ENCODE measurements around the gene CFAP298.
A peak's percentile ranks its signal among the peaks of the same experiment; 100 is the strongest.

The CFAP298 gene

GRCh38 chr21:32597205-32597604, 15.0 kb downstream of the CFAP298 start:
- DNase-seq: no peak

- DNase-seq: no peak
Measured at GRCh38 chr21:32595431-32595830, 16.7 kb downstream of the CFAP298 start.

GRCh38 chr21:32593690-32594089, 18.5 kb downstream of the CFAP298 start:
- DNase-seq: no peak

- DNase-seq: no peak
Measured at GRCh38 chr21:32592929-32593502, 19.2 kb downstream of the CFAP298 start.

GRCh38 chr21:32590130-32590529, 22.0 kb downstream of the CFAP298 start:
- no peak for DNase-seq

GRCh38 chr21:32587651-32588050, 24.5 kb downstream of the CFAP298 start:
- no peak for DNase-seq

- no peak for DNase-seq
Measured at GRCh38 chr21:32587120-32587519, 25.1 kb downstream of the CFAP298 start.

GRCh38 chr21:32585970-32586369, 26.2 kb downstream of the CFAP298 start:
- no peak for DNase-seq

- DNase-seq: no peak
Measured at GRCh38 chr21:32585042-32585710, 27.0 kb downstream of the CFAP298 start, which contains the start of gene TCP10L. Gene TCP10L, minus strand, starts transcription at chr21:32585523. Its CDS starts 1,219 bp downstream, at chr21:32584304.

- no peak for DNase-seq
Measured at GRCh38 chr21:32584472-32584871, 27.7 kb downstream of the CFAP298 start.

- DNase-seq: no peak
Measured at GRCh38 chr21:32581732-32582131, 30.4 kb downstream of the CFAP298 start.

- DNase-seq: no peak
Measured at GRCh38 chr21:32580949-32581348, 31.2 kb downstream of the CFAP298 start.

- DNase-seq: peak in 1 of 2 donors; percentile 10
Measured at GRCh38 chr21:32578107-32578691, 34.0 kb downstream of the CFAP298 start.

- DNase-seq: no peak
Measured at GRCh38 chr21:32576011-32576410, 36.2 kb downstream of the CFAP298 start.

GRCh38 chr21:32574946-32575925, 36.9 kb downstream of the CFAP298 start:
- DNase-seq: no peak

GRCh38 chr21:32572574-32573420, 39.4 kb downstream of the CFAP298 start:
- DNase-seq: no peak

- no peak for DNase-seq
Measured at GRCh38 chr21:32570456-32570855, 41.7 kb downstream of the CFAP298 start.

- DNase-seq: peak; percentile 75 to 83
Measured at GRCh38 chr21:32569261-32570230, 42.6 kb downstream of the CFAP298 start.

- no peak for DNase-seq
Measured at GRCh38 chr21:32567626-32568025, 44.6 kb downstream of the CFAP298 start.

- no peak for DNase-seq
Measured at GRCh38 chr21:32566741-32567389, 45.3 kb downstream of the CFAP298 start.
